ENCODE results near the gene TBC1D8. TPM values are rescaled to one million over a fixed set of nuclear protein-coding genes. Genes with fewer than 3 reads are reported as not detected.

The TBC1D8 gene
- total and polyA plus RNA-seq, 2 donors (not counting 1 experiment from before 2014, with no cell fraction given), result 1.7 to 15.7 TPM

DNA sequence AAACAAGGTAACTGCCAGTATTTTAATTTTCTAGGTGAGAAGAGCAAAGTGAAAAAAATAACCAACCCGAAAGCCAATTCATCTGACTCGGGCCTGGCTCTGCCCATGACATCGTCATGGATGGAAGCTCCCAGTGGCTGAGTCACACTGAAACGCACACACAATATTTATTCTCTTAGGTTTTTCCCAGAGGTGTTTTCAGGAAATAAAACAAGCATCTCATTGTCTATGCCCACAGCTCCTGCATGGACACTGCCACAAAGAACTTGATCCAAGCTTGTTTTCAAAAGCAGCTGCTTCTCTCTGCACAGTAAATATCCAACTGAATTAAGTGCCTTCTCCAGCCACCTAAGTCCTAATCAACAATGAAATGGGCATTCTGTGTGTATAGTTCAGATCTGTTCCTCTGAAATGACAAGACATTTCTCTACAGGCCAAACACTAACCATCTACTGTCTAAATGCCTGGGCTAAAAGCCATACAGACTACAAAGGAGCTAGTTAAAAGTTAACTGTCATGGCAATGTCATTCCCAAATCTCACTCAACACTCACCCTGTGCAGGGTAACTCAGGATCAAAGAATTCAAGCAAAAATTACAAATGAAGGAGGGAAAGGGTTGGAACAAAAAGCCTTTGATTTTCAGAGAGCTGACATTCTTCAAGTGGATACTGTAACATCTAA is 86.2 kb downstream of the TBC1D8 start:
- no peak overlapping the region for H2AFZ ChIP-seq (ENCODE audit: insufficient read depth, low read depth, low read length, poor library complexity, severe bottlenecking)
- WGBS (ENCODE audit: insufficient coverage), result 81% methylated on average over 3 of the region's 4 CpGs

GRCh38 chr2:101064505-101064867 is 86.7 kb downstream of the TBC1D8 start:
- no peak for ATAC-seq (ENCODE audit: low read depth)
- H3K79me2 ChIP-seq (ENCODE audit: control insufficient read depth, insufficient read depth, low read length), result no peaks in the 10 kb centered on the region
- POLR2A ChIA-PET, result no interaction called here

More for the DNA sequence above, 86.2 kb downstream of the TBC1D8 start:
- H3K4me1 ChIP-seq (ENCODE audit: control insufficient read depth in 2 of 2, insufficient read depth in 2 of 2, low read length in 2 of 2), result no peaks in the 10 kb centered on the region
- no peak overlapping the region for H3K4me3 ChIP-seq (ENCODE audit: control extremely low read depth in 1 of 5, extremely low read depth in 1 of 5, insufficient read depth in 1 of 5, low read depth in 2 of 5, low read length in 4 of 5)
- no peak for DNase-seq
- no peaks in the 10 kb centered on the region for H3K9me3 ChIP-seq (ENCODE audit: control extremely low read depth in 1 of 3, control insufficient read depth in 2 of 3, insufficient read depth in 1 of 3, low read length in 2 of 3)
- ChIA-PET CTCF (no interaction called here), POLR2A (interaction anchor here (0.6 kb wide), 1 partner anchor 153 kb away, joined by 7 read pairs; no protein-coding TSS in a partner anchor)
- H3K4me1 Mint-ChIP-seq, result no peaks in the 10 kb centered on the region
- no peak overlapping the region for H3K9ac ChIP-seq (ENCODE audit: low read length)
- H3K27ac Mint-ChIP-seq, result no peak overlapping the region
- no peaks in the 10 kb centered on the region for H3K36me3 ChIP-seq (replicated peaks in 1 of 2; ENCODE audit: control extremely low read depth in 1 of 2, control insufficient read depth in 1 of 2, extremely low read depth in 1 of 2, insufficient read depth in 2 of 2, low read length in 1 of 2)
- H3K27me3 Mint-ChIP-seq, result no peaks in the 10 kb centered on the region
- H3K4me3 Mint-ChIP-seq, result no peak overlapping the region
- H3K4me2 ChIP-seq (replicated peaks; ENCODE audit: low read depth, low read length, poor library complexity, severe bottlenecking), result no peak overlapping the region
- H3K27me3 ChIP-seq (replicated peaks in 1 of 4; ENCODE audit: control extremely low read depth in 1 of 4, control insufficient read depth in 3 of 4, insufficient read depth in 4 of 4, low read length in 3 of 4), result no peaks in the 10 kb centered on the region
- no peak overlapping the region for H3K27ac ChIP-seq (ENCODE audit: low read length in 2 of 2)
- no peaks in the 10 kb centered on the region for H3K9me3 Mint-ChIP-seq (ENCODE audit: insufficient read depth)
- no peaks in the 10 kb centered on the region for H4K20me1 ChIP-seq (ENCODE audit: control insufficient read depth, insufficient read depth, low read length, poor library complexity, severe bottlenecking)
- intact Hi-C loops (cut with micrococcal nuclease), result no loop called here
- no peak for TF ChIP-seq CTCF (IDR thresholded peaks at IDR 0.05)
- no peak for TF ChIP-seq EZH2 (IDR thresholded peaks at IDR 0.05; ENCODE audit: borderline replicate concordance, insufficient read depth, low read depth, low read length, poor library complexity, severe bottlenecking)
- no peaks in the 10 kb centered on the region for H3K79me2 ChIP-seq (ENCODE audit: control insufficient read depth, insufficient read depth, low read length)
- no peak for ATAC-seq (ENCODE audit: low read depth)

More at GRCh38 chr2:101064505-101064867, 86.7 kb downstream of the TBC1D8 start:
- intact Hi-C loops (cut with micrococcal nuclease), result no loop called here
- H4K20me1 ChIP-seq (ENCODE audit: control insufficient read depth, insufficient read depth, low read length, poor library complexity, severe bottlenecking), result no peaks in the 10 kb centered on the region
- TF ChIP-seq EZH2 (IDR thresholded peaks at IDR 0.05; ENCODE audit: borderline replicate concordance, insufficient read depth, low read depth, low read length, poor library complexity, severe bottlenecking) (no peak), CTCF (IDR thresholded peaks at IDR 0.05) (no peak)
- no peak overlapping the region for H2AFZ ChIP-seq (ENCODE audit: insufficient read depth, low read depth, low read length, poor library complexity, severe bottlenecking)
- H3K9me3 ChIP-seq (ENCODE audit: control extremely low read depth in 1 of 3, control insufficient read depth in 2 of 3, insufficient read depth in 1 of 3, low read length in 2 of 3), result no peaks in the 10 kb centered on the region
- H3K9ac ChIP-seq (ENCODE audit: low read length), result no peak overlapping the region
- Mint-ChIP-seq H3K9me3 (ENCODE audit: insufficient read depth) (no peaks in the 10 kb centered on the region), H3K27ac (no peak overlapping the region), H3K4me3 (no peak overlapping the region), H3K4me1 (no peaks in the 10 kb centered on the region), H3K27me3 (no peaks in the 10 kb centered on the region)
- WGBS (ENCODE audit: insufficient coverage), result no CpG with 5 or more reads among the region's 3 CpGs
- no peaks in the 10 kb centered on the region for H3K36me3 ChIP-seq (replicated peaks in 1 of 2; ENCODE audit: control extremely low read depth in 1 of 2, control insufficient read depth in 1 of 2, extremely low read depth in 1 of 2, insufficient read depth in 2 of 2, low read length in 1 of 2)
- no peak overlapping the region for H3K27ac ChIP-seq (ENCODE audit: low read length in 2 of 2)
- H3K27me3 ChIP-seq (replicated peaks in 1 of 4; ENCODE audit: control extremely low read depth in 1 of 4, control insufficient read depth in 3 of 4, insufficient read depth in 4 of 4, low read length in 3 of 4), result no peaks in the 10 kb centered on the region
- no peak for DNase-seq
- CTCF ChIA-PET, result no interaction called here
- H3K4me1 ChIP-seq (ENCODE audit: control insufficient read depth in 2 of 2, insufficient read depth in 2 of 2, low read length in 2 of 2), result no peaks in the 10 kb centered on the region
- no peak overlapping the region for H3K4me2 ChIP-seq (replicated peaks; ENCODE audit: low read depth, low read length, poor library complexity, severe bottlenecking)
- no peak overlapping the region for H3K4me3 ChIP-seq (ENCODE audit: control extremely low read depth in 1 of 5, extremely low read depth in 1 of 5, insufficient read depth in 1 of 5, low read depth in 2 of 5, low read length in 4 of 5)

Data from B cell (primary cell).